ENCODE measurements around the gene CDH19.

The CDH19 gene
- 0 to 2.6 (median 0) reads per million in 17 experiments for total RNA-seq

GRCh38 chr18:66603941-66604627, at the start of gene CDH19:
Gene CDH19 (minus strand): TSS chr18:66604090. CDS start chr18:66572204, 31,886 bp downstream.
- no peak for DNase-seq

- peak; percentile 26 to 72 (median 54) for DNase-seq
Measured at GRCh38 chr18:66647671-66648070, 43.8 kb upstream of the CDH19 start.

- DNase-seq, result peak in 1 of 4 experiments; percentile 12
Measured at GRCh38 chr18:66646609-66647008, 42.7 kb upstream of the CDH19 start.

- DNase-seq, result no peak
Measured at GRCh38 chr18:66645983-66646382, 42.1 kb upstream of the CDH19 start.

GRCh38 chr18:66641056-66641455, 37.2 kb upstream of the CDH19 start:
- peak; percentile 21 to 72 (median 48) for DNase-seq

GRCh38 chr18:66640431-66640830, 36.5 kb upstream of the CDH19 start:
- DNase-seq, result peak; percentile 81 to 94 (median 90)

GRCh38 chr18:66638856-66639629, 35.2 kb upstream of the CDH19 start:
- DNase-seq, result peak in 3 of 4 experiments; percentile 27 to 89 (median 89)

- DNase-seq, result peak in 2 of 4 experiments; percentile 10 to 16
Measured at GRCh38 chr18:66635342-66635741, 31.5 kb upstream of the CDH19 start.

GRCh38 chr18:66632756-66633155, 28.9 kb upstream of the CDH19 start:
- peak in 3 of 4 experiments; percentile 15 to 75 (median 67) for DNase-seq

- DNase-seq, result peak; percentile 20 to 84 (median 52)
Measured at GRCh38 chr18:66630831-66631230, 26.9 kb upstream of the CDH19 start.

GRCh38 chr18:66623821-66624220, 19.9 kb upstream of the CDH19 start:
- DNase-seq, result peak in 3 of 4 experiments; percentile 40 to 69 (median 47)

GRCh38 chr18:66621816-66622576, 18.1 kb upstream of the CDH19 start:
- no peak for DNase-seq

GRCh38 chr18:66616523-66616983, 12.7 kb upstream of the CDH19 start:
- peak in 3 of 4 experiments; percentile 30 to 55 (median 48) for DNase-seq

GRCh38 chr18:66615176-66615575, 11.3 kb upstream of the CDH19 start:
- no peak for DNase-seq

GRCh38 chr18:66607632-66608031, 3.7 kb upstream of the CDH19 start:
- no peak for DNase-seq

GRCh38 chr18:66601649-66602048, 2.2 kb downstream of the CDH19 start:
- no peak for DNase-seq

GRCh38 chr18:66599190-66599589, 4.7 kb downstream of the CDH19 start:
- DNase-seq, result no peak

- no peak for DNase-seq
Measured at GRCh38 chr18:66587430-66587829, 16.5 kb downstream of the CDH19 start.

GRCh38 chr18:66582211-66582610, 21.7 kb downstream of the CDH19 start:
- DNase-seq, result no peak

GRCh38 chr18:66575263-66575662, 28.6 kb downstream of the CDH19 start:
- DNase-seq, result no peak

- DNase-seq, result no peak
Measured at GRCh38 chr18:66571845-66572244, 32.0 kb downstream of the CDH19 start.

- no peak for DNase-seq
Measured at GRCh38 chr18:66566616-66567015, 37.3 kb downstream of the CDH19 start.

GRCh38 chr18:66564236-66564635, 39.7 kb downstream of the CDH19 start:
- DNase-seq, result no peak

All from suppressor macrophage (primary cell).